Osteoblast (primary cell): ENCODE data around the gene TOR1A. TPM values are rescaled to one million over a fixed set of nuclear protein-coding genes. Genes with fewer than 3 reads are reported as not detected.
A peak's percentile ranks its signal among the peaks of the same experiment; 100 is the strongest.

ENCODE experiments used
- DNase-seq: peaks from one replicate; pipeline ENCODE4 v3.0.0; 2011; ENCODE audit warnings: low spot score, mixed read lengths; ENCODE audit not compliant: insufficient read length; ENCODE audit errors: missing footprints
- H2AFZ ChIP-seq: 2 replicates; pipeline ENCODE4 v1.6.0; 2011; ENCODE audit warnings: mild to moderate bottlenecking, low read length
- H3K27ac ChIP-seq: 2 replicates; pipeline ENCODE4 v1.5.1; 2011; ENCODE audit warnings: mild to moderate bottlenecking, low read depth, low read length, moderate library complexity
- H3K27me3 ChIP-seq: 2 replicates; pipeline ENCODE4 v1.6.0; 2012; ENCODE audit warnings: mild to moderate bottlenecking, control low read depth, inconsistent platforms, low read length, moderate library complexity; ENCODE audit not compliant: insufficient read depth
- H3K36me3 ChIP-seq: 2 replicates; pipeline ENCODE4 v1.5.1; 2011; ENCODE audit warnings: mild to moderate bottlenecking, low read length, control low read depth, moderate library complexity; ENCODE audit not compliant: insufficient read depth
- H3K4me1 ChIP-seq: 2 replicates; pipeline ENCODE4 v1.5.1; 2011; ENCODE audit warnings: mild to moderate bottlenecking, low read length, control low read depth, moderate library complexity; ENCODE audit not compliant: insufficient read depth
- H3K4me2 ChIP-seq: 2 replicates; pipeline ENCODE4 v1.6.0; 2011; ENCODE audit warnings: mild to moderate bottlenecking, low read length; ENCODE audit not compliant: insufficient read depth
- H3K4me3 ChIP-seq: fragments of 200-600 bp; sonication (generic); 3 replicates; pipeline ENCODE4 v1.5.1; 2012; ENCODE audit warnings: mild to moderate bottlenecking, low read length, inconsistent platforms; ENCODE audit not compliant: insufficient read depth
- H3K79me2 ChIP-seq: 2 replicates; pipeline ENCODE4 v1.6.0; 2012; ENCODE audit warnings: mild to moderate bottlenecking, low read length, control low read depth, inconsistent platforms; ENCODE audit not compliant: insufficient read depth
- H3K9me3 ChIP-seq: 2 replicates; pipeline ENCODE4 v1.5.1; 2011; ENCODE audit warnings: low read depth, low read length, control low read depth
- H4K20me1 ChIP-seq: 2 replicates; pipeline ENCODE4 v1.6.0; 2012; ENCODE audit warnings: mild to moderate bottlenecking, low read length, control low read depth; ENCODE audit not compliant: insufficient read depth
- total RNA-seq: library from RNA; depleted of rRNA; stranded (reverse); fragments of >200 nt; gene quantifications from 2 replicates; pipeline ENCODE4 v1.2.3, GENCODE V29; 2012
- TF ChIP-seq, protein P1 (sequence below): IDR thresholded peaks from 2 replicates; pipeline ENCODE4 v1.5.1; 2011; ENCODE audit warnings: mild to moderate bottlenecking, low read depth, low read length, moderate library complexity; ENCODE audit errors: extremely low read depth

The TOR1A gene
- total RNA-seq, 1 donor, result 52.1 TPM

DNA sequence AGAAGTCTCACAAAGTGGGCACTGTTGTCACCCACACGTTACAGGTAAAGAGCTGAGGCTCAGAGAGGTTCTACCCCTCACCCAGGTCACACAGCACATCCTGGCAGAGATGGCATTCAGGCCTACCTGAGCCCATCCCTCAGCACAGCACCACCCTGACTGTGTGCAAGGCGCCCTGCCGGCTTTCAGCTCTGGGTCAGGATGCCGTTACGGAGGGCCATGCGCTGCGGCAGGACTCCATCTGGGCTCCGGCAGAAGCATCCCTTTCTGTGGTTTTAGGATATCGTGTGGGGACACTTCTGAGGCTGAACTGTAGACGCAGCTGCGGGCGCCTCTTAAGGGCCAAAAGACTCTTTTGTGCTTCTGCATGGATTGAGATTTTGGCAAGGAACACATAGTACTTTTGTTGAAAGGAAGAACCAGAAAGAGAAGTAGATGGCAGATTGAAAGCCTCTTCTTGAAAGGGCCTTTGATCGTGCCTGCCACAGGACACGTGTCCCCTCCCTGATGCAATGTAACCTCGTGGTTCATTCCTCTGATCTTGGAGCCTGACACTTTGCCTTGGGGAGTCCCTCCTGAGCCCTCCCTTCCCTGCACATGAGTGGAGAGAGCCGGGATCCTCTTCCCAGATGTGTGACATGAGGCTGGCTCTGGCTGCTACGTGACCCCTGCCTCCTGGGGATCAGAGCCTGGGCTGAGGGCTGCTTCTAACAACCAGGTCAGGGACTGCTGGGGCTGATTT is 42.6 kb upstream of the TOR1A start:
- no peak overlapping the region for H3K4me2 ChIP-seq
- H3K4me1 ChIP-seq, result no peaks in the 10 kb centered on the region
- TF ChIP-seq, protein P1, sequence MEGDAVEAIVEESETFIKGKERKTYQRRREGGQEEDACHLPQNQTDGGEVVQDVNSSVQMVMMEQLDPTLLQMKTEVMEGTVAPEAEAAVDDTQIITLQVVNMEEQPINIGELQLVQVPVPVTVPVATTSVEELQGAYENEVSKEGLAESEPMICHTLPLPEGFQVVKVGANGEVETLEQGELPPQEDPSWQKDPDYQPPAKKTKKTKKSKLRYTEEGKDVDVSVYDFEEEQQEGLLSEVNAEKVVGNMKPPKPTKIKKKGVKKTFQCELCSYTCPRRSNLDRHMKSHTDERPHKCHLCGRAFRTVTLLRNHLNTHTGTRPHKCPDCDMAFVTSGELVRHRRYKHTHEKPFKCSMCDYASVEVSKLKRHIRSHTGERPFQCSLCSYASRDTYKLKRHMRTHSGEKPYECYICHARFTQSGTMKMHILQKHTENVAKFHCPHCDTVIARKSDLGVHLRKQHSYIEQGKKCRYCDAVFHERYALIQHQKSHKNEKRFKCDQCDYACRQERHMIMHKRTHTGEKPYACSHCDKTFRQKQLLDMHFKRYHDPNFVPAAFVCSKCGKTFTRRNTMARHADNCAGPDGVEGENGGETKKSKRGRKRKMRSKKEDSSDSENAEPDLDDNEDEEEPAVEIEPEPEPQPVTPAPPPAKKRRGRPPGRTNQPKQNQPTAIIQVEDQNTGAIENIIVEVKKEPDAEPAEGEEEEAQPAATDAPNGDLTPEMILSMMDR, result no peak
- H3K27me3 ChIP-seq, result no peaks in the 10 kb centered on the region
- no peaks in the 10 kb centered on the region for H4K20me1 ChIP-seq
- no peaks in the 10 kb centered on the region for H3K9me3 ChIP-seq
- no peaks in the 10 kb centered on the region for H3K79me2 ChIP-seq
- no peak overlapping the region for H2AFZ ChIP-seq
- no peak overlapping the region for H3K4me3 ChIP-seq
- DNase-seq, result peak; percentile 74
- peaks cover 33% of the 10 kb centered on the region for H3K36me3 ChIP-seq
- no peak overlapping the region for H3K27ac ChIP-seq

DNA sequence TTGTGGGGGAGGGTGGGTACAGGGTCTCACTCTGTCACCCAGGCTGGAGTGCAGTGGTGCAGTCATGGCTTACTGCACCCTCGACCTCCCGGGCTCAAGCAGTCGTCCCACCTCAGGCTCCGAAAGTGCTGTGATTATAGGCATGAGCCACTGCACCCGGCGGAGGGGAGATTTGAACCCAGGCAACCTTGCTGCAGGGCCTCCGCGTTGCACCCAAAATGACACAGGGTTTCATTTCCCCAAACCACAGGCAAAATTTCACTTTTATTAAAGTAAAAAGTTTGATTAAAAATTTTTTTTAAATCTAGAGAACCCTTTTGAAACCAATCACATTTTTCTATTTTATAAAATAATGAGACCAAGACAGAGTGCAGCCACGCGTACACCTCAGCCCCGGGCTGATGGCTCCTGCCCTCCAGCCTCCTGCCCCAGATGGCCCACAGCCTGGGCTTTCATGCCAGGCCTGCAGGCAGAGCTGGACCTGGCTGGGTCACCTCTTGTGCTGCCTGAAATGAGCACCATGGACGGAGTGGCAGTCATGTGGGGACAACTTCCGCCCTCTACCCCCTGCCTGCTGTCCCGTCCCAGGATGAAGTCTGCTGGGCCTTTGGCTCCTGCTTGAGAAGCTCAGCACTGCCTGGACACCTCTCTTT is 41.9 kb upstream of the TOR1A start:
- Histone ChIP-seq H3K4me3 (no peak overlapping the region), H3K27ac (no peak overlapping the region), H4K20me1 (no peaks in the 10 kb centered on the region), H3K27me3 (no peaks in the 10 kb centered on the region), H3K4me1 (no peaks in the 10 kb centered on the region), H2AFZ (no peak overlapping the region), H3K4me2 (no peak overlapping the region), H3K79me2 (no peaks in the 10 kb centered on the region), H3K36me3 (peaks cover 41% of the 10 kb centered on the region), H3K9me3 (no peaks in the 10 kb centered on the region)
- DNase-seq, result no peak
- TF ChIP-seq, protein P1, result no peak

DNA sequence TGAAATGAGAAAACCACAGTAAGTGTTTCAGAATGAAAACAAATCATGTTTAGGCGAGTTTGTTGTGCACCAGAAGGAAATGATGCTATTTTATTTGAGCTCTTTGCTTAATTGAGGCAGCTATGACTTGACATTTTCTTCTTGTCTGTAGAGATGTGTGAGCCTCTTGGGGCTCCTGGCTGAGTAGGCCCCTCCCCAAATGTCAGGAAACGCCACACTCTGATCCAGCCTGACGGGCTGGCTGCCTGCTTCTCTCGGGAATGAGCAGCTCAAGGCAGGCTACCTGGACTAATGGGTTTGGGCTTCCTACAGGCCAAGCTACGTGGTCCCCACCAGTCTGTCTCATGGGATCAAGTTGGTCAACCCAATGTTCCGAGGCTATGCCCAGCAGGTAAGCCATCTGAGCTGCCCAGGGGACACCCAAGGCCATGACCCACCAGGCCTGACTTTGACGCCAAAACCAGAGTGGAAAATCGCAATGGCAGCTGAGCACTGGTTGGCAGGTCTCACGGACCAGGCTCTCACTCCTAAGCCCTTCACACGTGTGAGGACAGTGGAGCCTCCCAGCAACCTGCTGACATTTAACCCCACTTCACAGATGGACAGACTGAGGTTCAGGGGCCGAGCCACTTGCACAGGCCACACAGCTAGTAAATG is 41.2 kb upstream of the TOR1A start:
- H3K27me3 ChIP-seq, result no peaks in the 10 kb centered on the region
- no peaks in the 10 kb centered on the region for H3K9me3 ChIP-seq
- no peak overlapping the region for H3K27ac ChIP-seq
- DNase-seq, result no peak
- no peaks in the 10 kb centered on the region for H4K20me1 ChIP-seq
- H3K79me2 ChIP-seq, result no peaks in the 10 kb centered on the region
- peaks cover 41% of the 10 kb centered on the region for H3K36me3 ChIP-seq
- TF ChIP-seq, protein P1, result no peak
- H3K4me3 ChIP-seq, result no peak overlapping the region
- H3K4me2 ChIP-seq, result no peak overlapping the region
- H3K4me1 ChIP-seq, result no peaks in the 10 kb centered on the region
- H2AFZ ChIP-seq, result no peak overlapping the region
